ENCODE measurements around the gene ELAC2. TPM values are rescaled to one million over a fixed set of nuclear protein-coding genes. Genes with fewer than 3 reads are reported as not detected.

Gene ELAC2
- total RNA-seq, 6 experiments from 2014 or later, result 49.8 to 63.8 (median 55.7) TPM

DNA sequence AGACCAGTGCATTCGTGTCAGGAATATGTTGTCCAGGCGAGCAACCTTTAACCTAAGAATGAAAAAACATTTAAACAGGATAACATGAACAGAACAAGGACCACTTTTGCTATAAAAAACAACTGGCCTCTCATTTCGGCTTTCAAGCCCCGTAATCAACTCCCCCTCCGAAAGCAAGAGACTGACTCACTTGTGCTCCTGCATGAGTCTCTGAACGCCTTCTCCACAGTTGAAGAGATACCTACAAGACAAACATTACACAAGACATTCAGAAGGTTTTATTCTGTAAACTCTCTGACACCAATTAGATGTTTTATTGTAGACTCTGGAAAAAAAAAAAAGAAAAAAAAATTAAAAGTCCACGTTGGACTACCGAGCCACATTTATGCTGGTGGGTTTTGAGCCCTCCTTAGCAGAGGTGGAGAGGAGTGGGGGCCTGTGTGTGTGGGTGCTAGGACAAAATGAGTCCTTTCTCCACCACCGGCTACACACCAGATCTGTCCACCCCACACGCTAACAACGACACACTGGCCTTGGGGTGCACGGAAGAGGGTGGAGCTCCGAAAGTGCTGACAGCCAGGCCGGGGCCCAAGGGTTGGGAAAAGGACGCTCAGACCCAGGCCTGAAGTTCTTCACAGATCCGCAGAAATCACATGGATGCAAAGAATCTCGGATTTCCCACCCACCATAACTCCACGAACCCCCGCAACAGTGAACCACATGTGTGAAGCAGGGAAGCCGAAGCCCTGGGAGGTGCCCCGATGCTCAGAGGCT, 759 bp downstream of the ELAC2 start:
- Mint-ChIP-seq H3K9me3 (no peaks in the 10 kb centered on the region), H3K27ac (peak overlapping the region; percentile 98), H3K4me3 (peak overlapping the region; percentile 98), H3K36me3 (ENCODE audit: low read depth) (peaks cover 29% of the 10 kb centered on the region), H3K27me3 (ENCODE audit: insufficient read depth) (no peaks in the 10 kb centered on the region), H3K4me1 (ENCODE audit: low read depth) (peaks cover 40% of the 10 kb centered on the region)
- TF ChIP-seq, protein P1, sequence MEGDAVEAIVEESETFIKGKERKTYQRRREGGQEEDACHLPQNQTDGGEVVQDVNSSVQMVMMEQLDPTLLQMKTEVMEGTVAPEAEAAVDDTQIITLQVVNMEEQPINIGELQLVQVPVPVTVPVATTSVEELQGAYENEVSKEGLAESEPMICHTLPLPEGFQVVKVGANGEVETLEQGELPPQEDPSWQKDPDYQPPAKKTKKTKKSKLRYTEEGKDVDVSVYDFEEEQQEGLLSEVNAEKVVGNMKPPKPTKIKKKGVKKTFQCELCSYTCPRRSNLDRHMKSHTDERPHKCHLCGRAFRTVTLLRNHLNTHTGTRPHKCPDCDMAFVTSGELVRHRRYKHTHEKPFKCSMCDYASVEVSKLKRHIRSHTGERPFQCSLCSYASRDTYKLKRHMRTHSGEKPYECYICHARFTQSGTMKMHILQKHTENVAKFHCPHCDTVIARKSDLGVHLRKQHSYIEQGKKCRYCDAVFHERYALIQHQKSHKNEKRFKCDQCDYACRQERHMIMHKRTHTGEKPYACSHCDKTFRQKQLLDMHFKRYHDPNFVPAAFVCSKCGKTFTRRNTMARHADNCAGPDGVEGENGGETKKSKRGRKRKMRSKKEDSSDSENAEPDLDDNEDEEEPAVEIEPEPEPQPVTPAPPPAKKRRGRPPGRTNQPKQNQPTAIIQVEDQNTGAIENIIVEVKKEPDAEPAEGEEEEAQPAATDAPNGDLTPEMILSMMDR (IDR thresholded peaks at IDR 0.05), result no peak
- DNase-seq, result peak; percentile 28

DNA sequence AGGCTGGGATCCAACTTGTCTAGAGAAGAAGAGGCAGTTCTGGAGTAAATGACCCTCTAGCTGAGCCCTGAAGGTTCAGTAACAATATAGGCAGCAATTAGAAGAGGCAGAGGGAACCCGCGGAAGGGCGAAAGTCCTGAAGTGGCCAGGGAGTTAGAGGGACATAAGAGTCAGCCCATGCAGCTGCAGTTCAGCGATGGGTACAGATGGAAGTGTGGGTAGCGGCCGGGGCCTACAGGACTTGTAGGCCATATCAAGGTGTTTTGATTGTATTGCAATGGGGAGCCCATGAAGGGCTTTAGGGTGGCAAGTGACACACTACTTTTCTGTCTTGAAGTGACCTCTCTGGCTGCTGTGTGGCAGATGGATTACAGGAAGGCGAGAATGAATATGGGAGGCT, 3.0 kb downstream of the ELAC2 start:
- no peak for DNase-seq
- Mint-ChIP-seq H3K36me3 (ENCODE audit: low read depth) (peaks cover 40% of the 10 kb centered on the region), H3K27me3 (ENCODE audit: insufficient read depth) (no peaks in the 10 kb centered on the region), H3K27ac (no peak overlapping the region), H3K9me3 (no peaks in the 10 kb centered on the region), H3K4me1 (ENCODE audit: low read depth) (peaks cover 40% of the 10 kb centered on the region), H3K4me3 (no peak overlapping the region)
- TF ChIP-seq, protein P1 (IDR thresholded peaks at IDR 0.05), result no peak

DNA sequence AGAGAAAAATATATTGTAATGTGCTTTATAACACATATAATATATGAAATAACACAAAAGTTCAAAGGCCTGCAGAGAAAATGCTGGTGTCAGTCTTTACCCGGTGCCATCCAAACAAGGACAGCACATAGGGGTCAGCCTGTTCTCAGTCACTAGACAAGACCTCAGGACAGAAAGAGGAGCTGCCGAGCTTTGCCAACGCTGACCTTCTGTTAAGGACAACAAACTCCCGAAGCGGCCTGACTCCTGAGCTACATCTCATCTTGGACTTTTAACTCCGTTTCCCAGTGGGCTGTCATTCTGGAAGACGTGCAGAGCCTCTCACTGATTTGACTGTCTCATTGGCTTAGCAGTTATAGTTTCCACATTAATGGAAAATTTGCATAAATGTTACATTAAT, 6.9 kb downstream of the ELAC2 start:
- TF ChIP-seq, protein P1 (IDR thresholded peaks at IDR 0.05), result no peak
- Mint-ChIP-seq H3K36me3 (ENCODE audit: low read depth) (peaks cover 35% of the 10 kb centered on the region), H3K4me1 (ENCODE audit: low read depth) (peaks cover 16% of the 10 kb centered on the region; the same call in 1 of the 2 replicates), H3K27ac (no peak overlapping the region), H3K27me3 (ENCODE audit: insufficient read depth) (no peaks in the 10 kb centered on the region; the same call in 1 of the 2 replicates), H3K4me3 (no peak overlapping the region), H3K9me3 (no peaks in the 10 kb centered on the region)
- DNase-seq, result no peak

DNA sequence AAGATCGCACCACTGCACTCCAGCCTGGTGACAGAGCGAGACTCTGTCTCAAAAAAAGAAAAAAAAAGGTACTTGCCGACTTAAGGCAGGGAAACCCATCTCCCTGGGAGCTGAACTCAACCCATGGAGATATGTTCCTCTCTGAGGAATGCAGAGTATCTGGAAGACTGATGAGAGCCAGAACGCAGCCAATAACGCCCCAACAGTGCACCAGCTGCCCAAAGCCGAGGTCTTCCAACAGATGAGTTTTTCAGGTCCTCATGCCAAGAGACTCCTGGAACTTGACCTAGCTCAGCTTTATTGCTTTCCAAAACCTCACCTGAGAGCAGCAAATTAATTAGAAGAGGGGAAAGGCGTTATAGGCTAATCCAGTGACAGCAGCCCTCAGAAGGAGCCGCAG, 9.4 kb downstream of the ELAC2 start:
- peaks cover 18% of the 10 kb centered on the region for H3K36me3 Mint-ChIP-seq (ENCODE audit: low read depth)
- no peaks in the 10 kb centered on the region; the same call in 1 of the 2 replicates for H3K27me3 Mint-ChIP-seq (ENCODE audit: insufficient read depth)
- no peak overlapping the region for H3K4me3 Mint-ChIP-seq
- H3K9me3 Mint-ChIP-seq, result no peaks in the 10 kb centered on the region
- peaks cover 9% of the 10 kb centered on the region for H3K4me1 Mint-ChIP-seq (ENCODE audit: low read depth)
- TF ChIP-seq, protein P1 (IDR thresholded peaks at IDR 0.05), result no peak
- H3K27ac Mint-ChIP-seq, result no peak overlapping the region
- DNase-seq, result no peak

DNA sequence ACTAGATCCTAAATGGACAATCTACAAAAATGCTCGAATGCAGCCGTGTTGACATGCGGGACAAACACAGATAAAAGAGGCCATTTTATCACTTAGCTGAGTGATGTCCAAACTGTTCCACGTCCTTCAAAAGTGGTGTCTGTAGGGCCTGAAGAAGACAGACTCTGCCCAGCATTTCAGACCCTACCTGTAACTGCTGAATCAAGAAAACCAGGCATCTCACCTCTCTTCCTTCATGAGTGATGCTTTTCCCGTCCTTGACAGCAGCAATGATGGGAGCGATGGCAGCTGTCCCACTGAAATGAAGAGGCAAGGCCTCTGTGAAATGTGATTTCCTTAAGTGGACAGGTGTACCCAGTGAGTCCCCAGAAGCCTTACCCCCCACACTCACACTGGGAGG, 12.3 kb downstream of the ELAC2 start:
- TF ChIP-seq, protein P1 (IDR thresholded peaks at IDR 0.05), result no peak
- Mint-ChIP-seq H3K27ac (0 out of 2 replicates have a peak overlapping the region, but pooled peaks have one; percentile 10), H3K36me3 (ENCODE audit: low read depth) (peaks cover 3% of the 10 kb centered on the region), H3K27me3 (ENCODE audit: insufficient read depth) (no peaks in the 10 kb centered on the region; the same call in 1 of the 2 replicates), H3K9me3 (no peaks in the 10 kb centered on the region), H3K4me3 (no peak overlapping the region), H3K4me1 (ENCODE audit: low read depth) (peaks cover 9% of the 10 kb centered on the region)
- DNase-seq, result no peak
